ENCODE data around the gene UPF1.

The UPF1 gene

DNA sequence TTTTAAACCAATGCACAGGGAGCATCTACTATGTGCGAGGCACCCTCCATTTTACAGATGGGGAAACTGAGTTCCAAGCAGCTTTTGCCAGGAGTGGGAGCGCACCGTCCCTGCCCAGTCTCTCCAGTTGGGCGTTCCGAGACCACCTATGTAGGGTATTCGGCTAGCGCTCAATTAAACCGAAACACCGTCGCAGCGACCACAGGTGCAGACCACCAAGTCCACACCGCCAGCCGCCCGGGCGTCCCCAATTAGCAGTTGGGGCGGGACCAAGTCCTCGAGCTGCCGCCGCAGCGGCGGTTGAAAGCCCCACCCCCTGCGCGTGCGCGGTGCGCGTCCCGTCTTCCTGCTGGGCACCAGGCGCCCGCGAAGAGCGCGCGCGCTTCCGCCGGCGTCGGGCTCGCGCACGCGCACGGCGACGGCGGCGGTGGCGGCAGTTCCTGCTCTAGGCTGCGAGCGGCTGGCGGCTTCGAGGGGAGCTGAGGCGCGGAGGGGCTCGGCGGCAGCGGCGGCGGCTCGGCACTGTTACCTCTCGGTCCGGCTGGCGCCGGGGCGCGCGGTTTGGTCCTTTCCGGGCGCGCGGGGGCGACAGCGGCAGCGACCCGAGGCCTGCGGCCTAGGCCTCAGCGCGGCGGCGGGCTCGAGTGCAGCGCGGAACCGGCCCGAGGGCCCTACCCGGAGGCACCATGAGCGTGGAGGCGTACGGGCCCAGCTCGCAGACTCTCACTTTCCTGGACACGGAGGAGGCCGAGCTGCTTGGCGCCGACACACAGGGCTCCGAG, at the start of gene UPF1:
Gene UPF1 (plus strand): TSS at position 436 of the 782 bp plus-strand sequence. CDS start 251 bp downstream, at position 687.
- peak; percentile 98 for DNase-seq (ENCODE audit: low spot score)

DNA sequence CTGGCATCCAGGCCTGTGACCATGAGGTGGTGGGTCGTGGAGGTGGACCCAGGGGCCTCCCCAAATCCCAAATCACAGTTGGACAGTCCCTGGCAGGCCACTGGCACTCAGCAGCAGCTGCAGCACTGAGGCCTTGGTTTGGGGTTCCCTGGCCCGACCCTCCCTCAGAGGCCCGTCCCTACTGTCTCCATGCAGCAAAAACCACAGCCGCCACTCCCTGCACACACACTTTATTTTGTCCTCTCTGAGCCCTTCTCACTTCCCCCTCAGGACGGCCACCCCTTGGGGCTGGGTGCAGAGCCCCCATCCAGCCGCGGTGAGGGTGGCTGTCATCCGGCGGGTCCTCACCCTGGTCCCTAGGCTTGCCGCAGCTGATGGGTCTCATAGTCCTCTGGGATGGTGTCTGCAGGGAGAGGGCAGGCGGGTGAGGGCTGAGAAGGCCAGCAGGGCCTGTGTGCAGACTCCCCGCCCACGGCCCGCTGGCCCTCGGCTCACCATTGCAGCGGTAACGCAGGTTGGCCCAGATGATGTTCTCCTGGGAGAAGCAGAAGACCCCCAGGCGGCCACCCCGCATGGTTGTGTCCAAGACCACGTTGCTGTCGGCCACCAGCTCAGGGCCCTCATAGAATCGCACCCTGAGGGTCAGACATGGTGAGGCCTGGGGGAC, 49.1 kb upstream of the UPF1 start:
- DNase-seq (ENCODE audit: low spot score), result no peak

DNA sequence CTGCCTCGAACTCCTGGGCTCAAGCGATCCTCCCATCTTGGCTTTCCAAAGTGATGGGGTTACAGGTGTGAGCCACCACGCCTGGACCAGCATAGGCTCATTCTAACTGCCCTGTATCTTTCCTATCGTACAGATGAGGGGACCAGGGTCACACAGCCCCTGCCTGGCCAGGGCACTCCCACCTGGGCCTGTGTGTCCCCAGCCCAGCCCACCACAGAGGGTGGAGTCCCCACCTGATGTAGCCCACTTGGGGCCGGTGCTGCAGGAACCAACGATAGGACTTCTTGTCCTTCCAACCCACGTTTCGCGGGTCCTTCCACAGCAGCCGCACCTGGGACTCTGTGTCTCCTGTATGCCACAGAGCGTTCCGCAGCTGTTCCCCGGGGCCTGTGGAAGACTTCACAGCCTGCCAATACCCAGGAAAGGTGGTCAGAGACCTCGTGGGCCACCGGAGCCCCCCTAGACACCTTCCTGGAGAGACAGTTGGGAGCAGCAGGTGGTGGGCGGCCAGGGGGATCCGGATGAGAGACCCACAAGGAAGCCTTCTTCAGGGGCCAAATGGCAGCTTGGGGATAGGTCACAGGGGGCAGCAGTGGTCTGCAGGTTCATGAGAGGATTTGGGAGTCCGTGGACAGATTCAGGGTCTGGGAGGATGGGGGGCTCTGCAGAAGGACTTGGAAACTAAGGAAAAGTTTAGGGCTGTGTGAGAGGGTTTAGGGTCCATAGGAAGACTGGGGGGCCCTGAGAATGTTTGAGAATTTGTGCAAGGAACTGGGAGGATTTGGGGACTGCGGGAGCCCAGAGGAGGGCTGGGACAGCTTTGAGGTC, 47.6 kb upstream of the UPF1 start:
- no peak for DNase-seq (ENCODE audit: low spot score)

DNA sequence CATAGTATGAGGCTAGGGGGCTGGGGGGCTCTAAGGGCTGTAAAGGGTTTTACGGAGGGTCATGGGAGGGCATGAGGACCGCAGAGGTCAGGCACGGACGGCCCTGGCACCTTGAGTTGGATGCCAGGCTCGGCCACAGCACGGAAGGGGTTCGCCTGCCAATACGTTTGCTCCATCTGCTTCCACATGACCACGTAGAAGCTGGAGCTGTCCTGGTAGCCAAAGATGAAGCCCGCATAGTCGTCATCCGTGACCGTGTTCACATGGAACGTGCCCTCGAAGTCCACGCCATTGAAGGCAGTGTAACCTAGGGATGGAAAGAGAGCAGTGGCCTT, 47.0 kb upstream of the UPF1 start:
- no peak for DNase-seq (ENCODE audit: low spot score)

DNA sequence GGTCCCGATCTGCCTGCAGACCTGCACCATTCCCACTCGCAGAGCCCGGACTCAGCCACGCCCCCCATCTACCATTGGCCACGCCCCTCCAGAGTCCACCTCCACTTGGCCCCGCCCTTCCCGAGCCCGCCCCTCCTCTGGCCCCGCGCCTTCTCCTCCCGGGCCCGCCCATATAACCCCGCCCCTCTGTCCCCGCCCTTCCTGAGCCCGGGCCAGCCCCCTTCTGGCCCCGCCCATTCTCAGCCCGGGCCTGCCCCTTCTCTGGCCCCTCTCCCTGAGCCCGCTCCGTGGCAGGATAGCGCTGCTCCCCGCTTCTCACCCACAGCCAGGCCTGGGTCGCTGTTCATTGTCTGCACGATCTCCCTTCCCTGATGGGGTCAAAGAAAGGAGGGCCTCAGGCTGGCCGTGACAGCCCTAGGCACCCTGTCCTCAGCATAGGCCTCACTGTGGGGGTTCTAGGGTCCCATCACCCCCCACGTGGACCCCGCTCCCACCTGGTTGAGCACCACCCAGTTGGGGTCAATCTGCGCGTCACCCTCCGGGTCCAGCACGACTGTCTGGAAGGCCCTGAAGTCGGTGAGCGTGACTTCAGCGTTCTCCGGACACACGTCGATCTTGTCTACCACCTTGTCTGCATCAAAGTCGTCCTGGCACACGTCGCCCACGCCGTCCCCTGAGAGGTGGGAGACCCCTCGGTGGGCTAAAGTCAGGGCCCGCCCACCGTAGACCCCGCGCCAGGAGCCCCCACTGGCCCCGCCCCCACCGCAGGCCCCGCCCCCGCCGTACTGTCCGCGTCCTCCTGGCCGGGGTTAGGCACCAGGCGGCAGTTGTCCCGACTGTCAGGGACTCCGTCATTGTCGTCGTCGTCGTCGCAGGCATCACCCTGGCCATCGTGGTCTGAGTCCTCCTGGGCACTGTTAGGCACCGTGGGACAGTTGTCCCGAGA, 46.3 kb upstream of the UPF1 start:
- DNase-seq (ENCODE audit: low spot score), result peak; percentile 95

DNA sequence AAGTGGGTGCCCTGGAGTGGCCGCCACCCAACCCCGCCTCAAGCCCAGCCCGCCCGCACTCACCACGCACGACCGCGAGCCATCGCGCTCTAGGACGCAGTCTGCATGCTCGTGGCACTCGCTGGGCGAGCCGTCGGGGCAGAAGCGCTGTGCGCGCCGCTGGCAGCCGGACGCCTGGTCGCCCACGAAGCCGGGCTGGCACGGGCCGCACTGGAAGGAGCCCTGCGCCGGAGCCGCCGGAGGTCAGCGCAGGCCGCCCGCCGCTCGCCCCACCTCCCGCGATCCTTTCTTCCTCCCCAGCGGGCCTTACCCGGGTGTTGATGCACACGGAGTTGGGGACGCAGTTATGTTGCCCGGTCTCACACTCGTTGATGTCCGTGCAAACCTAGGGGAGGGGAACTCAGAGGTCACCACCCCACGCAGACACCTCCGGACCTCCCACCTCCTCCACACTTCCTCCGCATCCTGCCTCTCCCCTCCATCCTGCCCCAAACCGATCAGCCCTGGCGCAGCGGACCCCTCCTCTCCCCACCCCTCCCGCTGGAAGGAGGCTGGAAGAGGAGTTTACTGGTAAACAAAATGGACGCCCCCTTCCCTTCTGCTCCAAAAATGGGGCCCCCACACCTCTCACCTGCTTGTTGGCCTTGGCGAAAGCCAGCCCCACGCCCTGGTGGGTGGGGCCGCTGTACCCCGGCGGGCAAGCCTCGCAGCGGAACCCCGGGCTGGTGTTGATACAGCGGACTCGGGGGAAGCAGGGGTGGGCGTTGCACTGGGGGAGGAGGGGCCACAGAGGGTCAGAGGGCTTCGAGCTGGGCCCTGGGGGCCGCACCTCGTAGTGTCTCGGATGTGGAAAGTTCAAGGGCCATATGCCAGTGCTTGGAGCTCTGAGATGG, 43.0 kb upstream of the UPF1 start:
- no peak for DNase-seq (ENCODE audit: low spot score)

DNA sequence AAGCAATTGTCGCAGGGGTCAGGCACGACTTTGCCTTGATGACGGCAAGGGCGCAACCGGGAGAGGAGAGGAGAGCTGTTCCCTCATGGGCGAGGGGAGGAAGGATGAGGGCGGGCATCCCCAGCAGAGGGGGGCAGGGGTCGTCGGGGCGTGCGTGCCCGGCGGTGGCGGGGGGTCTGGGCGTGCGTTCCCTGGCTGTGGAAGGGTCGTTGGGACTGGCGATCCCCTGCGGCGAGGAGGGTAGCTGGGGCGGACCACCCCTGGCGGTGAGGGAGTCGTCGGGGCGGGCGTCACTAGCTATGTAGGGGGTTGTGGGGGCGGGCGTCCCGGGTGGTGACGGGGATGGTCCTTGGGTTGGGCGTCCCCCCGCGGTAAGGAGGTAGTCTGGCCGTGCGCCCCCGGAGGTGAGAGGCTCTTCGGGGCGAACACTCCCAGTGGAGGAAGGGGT, 42.3 kb upstream of the UPF1 start:
- DNase-seq (ENCODE audit: low spot score), result no peak

DNA sequence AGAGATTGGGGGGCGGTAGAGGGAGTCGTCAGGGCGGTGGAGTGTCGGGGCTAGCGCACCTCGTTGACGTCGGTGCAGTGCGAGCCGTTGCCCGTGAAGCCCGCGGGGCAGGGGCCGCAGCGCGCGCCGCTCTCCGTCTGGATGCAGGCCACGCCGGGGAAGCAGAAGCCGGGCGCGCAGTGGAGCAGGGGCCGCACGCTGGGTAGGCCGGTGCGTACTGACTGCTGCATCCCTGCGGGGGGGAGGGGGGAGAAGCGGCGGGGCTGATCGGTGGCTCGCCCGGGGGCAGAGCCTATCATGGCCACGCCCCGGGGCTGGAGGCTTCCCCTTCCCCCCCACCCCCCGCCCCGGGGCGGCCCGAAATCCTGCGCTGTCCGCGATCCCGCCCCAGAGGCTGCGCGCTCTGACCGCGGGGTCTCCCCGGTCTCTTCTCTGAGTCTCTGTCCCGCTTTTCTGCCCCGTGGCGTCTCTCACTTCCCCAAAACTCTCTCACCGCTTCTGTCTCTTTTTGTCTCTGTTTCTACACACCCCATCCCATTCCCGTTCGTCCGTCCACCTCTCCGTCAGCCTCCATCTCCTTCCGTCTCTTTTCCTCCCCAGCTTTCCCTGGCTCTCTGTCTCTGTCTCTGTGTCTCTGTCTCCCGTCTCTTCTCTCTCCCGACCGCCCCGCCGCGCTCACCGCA, 41.7 kb upstream of the UPF1 start:
- peak; percentile 91 for DNase-seq (ENCODE audit: low spot score)

DNA sequence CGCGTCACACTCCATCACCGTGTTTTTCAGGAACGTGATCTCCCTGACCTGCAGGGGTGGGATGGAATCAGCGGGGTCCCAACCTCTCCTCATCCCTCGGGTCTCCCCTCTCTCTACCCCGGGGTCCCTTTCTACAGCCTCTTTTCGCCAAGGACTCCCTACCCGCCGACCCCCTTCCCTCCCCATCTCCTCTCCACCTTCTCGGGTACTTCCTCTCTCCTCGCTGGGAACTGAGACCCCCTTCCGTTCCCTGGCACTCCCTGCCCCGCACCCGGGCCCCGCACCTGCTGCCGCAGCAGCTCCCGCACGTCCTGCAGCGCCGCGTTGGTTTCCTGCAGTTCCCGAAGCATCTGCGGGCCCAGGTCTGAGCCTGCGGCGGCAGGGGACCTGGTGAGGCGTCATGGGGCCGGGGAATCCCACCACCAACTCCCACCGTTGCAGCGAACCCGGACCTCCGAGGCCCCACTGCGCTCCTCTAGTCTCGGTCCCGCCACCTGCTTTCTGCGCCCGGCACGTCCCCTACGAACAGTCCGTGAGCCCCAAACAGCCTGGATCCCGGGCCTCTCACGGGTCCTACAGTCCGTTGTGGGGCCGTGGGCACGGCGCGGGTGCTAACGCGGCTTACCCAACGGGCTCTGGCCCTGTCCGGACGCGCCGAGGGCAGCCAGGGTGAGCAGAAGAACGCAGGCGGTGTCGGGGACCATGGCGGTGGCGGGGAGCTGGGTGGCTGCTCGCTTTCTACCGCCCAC, 41.0 kb upstream of the UPF1 start, which contains the start of gene COMP:
Gene COMP (minus strand): TSS at position 740 of the 749 bp plus-strand sequence. CDS start 36 bp downstream, at position 704.
- no peak for DNase-seq (ENCODE audit: low spot score)

DNA sequence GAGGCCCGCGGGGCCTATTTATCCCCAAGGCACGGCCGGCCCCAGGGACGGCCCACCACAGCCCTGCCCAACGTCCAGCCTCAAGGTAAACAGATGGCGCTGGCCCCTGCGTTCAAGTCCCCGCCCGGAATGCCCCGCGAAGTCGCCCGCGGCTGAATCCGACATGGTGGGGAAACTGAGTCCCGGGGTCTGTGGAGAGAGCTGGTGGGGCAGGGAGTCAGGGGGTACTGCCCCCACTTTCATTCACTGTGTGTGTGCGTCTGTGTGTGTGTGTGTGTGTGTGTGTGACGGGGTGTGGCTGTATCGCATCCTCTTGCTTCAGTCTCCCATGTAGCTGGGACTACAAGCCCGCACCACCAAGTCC, 40.5 kb upstream of the UPF1 start:
- no peak for DNase-seq (ENCODE audit: low spot score)

DNA sequence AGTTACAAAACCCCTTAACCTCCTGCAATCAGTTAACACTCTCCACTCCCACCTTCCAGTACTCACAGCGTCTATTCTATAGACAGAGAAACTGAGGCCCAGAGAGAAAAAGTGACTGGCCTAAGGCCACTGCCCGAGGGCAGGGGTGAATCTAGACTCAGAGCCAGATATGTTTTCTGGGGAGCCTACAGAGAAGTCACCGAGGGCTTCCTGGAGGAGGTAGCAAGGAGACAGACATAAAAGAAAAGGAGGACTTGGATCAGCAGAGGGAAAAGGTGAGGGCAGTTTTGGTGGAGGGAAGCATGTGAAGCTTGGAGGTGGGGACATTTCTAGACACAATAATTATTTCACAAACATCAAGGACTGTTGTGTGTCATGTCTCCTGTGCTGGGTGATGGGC, 39.1 kb upstream of the UPF1 start:
- no peak for DNase-seq (ENCODE audit: low spot score)

DNA sequence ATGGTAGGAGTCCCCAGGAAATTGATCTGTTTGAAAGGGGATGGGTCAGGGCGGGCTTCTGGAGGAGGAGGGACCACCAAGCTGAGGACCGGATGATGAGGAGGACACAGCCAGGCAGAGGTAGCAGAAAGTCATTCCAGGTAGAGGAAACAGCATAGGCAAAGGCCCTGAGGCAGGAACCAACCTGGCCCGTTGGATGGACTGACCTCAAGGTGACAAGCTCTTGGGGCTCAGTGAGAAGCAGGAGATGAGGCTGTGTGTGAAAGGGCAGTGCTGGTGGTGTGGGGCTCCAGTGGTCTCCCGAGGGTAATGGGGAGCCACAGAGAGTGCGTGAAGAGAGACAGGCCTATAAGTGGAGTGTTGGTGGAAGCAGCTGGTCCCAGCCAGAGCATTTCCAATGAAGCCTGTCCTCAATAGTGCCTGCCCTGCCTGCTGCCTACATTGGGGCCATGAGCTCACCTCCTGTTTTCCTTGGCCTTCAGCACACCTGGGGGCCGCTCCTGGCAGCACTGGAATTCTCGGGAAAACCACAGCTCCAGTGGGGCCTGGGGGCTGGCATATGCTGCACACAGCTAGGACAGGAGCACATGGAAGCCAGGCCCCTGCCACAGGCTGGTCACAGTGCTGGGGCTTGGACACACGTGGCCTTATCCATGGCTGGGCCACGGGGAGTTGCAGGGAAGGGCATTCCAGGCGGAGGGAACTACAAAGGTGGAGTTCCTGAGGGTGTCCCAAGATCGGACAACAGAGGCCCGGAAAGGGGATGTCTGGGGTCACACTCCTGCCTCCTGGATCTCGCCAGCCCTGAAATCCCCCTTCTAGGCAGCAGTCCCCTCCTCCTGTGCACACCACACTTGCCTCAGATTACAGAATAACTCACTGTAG, 38.4 kb upstream of the UPF1 start:
- DNase-seq (ENCODE audit: low spot score), result no peak

DNA sequence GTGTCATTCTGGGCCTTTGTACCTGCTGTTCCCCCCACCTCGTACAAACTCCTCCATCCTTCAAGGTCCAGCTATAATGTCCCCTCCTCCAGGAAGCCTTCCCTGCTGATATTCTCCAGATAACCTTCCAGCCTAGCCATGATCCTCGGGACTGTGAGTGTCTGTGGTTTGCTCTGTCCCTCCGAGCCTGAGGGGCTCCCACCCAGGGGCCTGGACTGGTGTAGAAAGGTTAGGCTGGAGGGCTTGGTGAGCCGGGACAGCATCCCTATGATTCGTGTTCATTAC, 37.8 kb upstream of the UPF1 start:
- DNase-seq (ENCODE audit: low spot score), result no peak

DNA sequence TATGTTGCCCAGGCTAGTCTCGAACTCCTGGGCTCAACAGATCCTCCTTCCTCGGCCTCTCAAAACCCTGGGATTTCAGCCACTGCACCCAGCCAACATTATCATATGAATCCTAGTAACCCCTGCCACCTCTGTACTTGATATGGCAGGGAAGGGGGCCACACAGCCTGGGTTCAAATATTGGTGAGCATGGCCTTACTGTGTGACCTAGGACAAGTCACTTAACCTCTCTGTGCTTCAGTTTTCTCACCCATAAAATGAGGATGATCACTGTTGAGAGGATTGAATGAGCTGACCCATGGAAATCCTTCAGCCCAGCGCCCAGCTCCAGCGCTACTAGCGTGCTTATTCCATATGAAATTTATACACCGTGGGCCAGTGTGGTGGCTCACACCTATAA, 37.1 kb upstream of the UPF1 start:
- DNase-seq (ENCODE audit: low spot score), result no peak

DNA sequence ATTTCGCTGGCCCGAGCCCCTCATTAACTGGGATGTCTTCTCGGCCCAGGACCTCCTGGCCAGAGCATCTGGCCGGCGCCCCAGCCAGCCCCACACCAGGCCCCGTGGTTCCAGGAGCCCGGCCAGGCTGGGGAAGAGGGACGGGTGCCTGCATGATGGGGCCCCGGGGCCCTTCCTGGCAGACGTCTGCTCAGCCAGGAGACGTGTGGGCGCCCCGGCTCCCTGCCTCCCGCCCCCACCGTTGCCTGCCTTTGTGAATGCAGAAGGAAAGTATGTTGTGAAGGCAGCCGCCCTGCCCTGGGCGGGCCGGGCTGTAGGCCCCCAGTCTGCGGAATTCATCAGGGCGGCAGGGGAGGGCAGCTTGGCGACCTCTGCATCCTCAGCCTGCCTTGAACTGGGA, 36.2 kb upstream of the UPF1 start:
- DNase-seq (ENCODE audit: low spot score), result peak; percentile 88

DNA sequence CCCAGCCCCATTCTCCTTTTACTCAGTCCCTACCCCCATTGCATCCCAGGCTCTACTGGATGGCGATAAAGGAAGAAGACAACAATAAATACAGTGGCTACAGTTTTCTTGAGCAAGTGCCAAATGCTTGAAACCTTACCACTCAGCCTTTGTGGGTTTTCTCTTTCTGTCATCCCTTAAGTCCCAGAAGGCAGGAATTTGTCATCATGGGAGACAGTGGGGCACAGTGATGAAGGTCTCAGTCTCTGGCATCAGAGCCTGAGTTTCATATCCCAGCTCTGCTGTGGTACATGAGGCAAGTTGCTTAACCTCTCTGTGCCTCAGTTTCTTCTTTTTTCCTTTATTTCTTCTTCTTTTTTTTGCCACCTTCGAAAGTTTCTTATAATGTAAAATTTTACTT, 35.5 kb upstream of the UPF1 start:
- no peak for DNase-seq (ENCODE audit: low spot score)

DNA sequence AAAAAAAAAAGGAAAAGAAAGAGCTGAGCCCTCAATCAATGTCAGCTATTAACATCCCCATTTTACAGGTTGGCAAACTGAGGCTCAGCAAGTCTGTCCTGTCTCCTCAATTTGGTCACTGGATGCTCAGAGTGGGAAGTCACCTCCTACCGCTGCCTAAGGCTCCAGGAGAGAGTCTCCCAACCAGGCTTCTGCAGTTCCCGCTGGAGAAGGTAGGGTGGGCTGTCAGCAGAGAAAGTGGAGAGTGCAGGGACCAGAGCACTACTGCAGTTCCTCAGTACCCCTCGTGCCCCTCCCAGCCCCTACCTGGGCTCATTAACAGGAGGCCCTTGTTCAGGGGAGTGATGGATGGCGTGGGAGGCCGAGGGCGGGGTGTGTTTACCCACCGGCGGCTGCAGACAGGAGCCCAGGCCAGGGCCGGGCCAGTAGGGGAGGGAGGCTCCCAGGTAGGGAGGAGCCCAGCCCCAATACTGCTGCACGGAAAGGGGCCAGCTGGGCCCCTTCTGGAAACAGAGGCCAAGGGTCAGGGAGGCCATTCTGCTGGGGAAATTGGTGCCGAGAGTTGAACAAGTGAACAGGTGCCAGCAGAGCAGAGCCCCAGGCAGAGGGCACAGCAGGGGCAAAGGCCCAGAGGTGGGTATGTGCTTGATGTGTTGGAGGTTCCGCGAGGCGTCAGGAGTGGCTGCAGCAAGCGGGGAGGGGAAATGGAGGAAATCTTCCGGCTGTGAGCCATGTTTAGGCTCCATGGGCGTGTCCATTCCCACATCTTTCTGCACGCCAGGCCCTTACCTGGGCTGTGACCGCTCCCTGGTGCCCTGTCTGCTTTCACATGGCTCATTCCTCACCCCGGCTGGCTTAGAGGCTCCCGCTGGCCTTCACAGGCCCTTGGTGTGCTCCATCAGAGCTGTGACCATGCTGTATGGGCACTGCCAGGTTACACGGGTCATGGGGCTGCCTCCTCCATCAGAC, 33.1 kb upstream of the UPF1 start:
- no peak for DNase-seq (ENCODE audit: low spot score)

Data from GM03348 (cell line).